NCI-H1105 (cell line): ENCODE data around the gene SLIT3.

ENCODE experiments used
- DNase-seq: peaks from one replicate; lab custom pipeline; 2025; lab: John Stamatoyannopoulos, UW

Gene SLIT3

DNA sequence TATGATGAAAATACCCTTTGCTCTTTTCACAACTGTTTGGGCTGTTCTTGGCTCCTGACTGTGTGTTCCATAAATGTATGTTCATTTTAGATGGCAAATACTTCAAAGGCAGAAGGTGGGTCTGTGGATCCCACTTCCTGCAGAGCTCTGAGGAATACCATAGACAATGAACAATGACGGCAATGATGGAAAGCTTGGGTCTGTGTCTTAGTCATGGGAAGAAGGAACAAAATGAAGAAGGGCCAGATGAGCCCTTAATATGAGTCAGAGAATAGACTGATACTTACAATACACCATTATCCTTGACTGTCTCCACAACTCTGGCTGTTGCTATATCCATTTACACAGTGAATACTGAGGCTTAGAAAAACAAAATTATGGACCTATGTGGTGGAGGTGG lies 126.0 kb downstream of the SLIT3 start:
- no peak for DNase-seq

- DNase-seq, result no peak
These were observed 127.6 kb downstream of the SLIT3 start for GRCh38 chr5:169173372-169173771.

- no peak for DNase-seq
These were observed 129.4 kb downstream of the SLIT3 start for GRCh38 chr5:169171515-169171914.

GRCh38 chr5:169169783-169170182 lies 131.2 kb downstream of the SLIT3 start:
- no peak for DNase-seq

- no peak for DNase-seq
These were observed 132.7 kb downstream of the SLIT3 start for GRCh38 chr5:169168280-169168679.

DNA sequence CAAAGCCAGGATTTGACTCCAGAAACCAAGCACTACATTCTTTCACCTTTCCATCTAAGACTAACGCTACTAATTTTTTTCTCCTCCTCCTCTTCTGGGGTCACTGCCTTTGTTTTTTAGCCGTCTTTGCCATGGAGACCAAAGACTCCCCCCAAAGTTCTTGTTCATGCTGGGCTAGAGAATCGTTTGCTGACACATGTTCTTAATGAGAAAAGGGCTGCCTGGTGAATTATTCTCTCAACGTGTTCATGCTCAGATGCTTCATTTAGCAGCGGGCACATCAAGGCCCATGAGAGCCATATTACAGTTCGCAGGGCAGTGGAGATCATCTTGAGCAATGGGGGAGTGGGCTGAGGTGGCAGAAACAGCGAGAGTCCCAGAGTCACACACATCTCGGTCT lies 134.9 kb downstream of the SLIT3 start:
- DNase-seq, result no peak

GRCh38 chr5:169165052-169165451 lies 135.9 kb downstream of the SLIT3 start:
- DNase-seq, result no peak

- DNase-seq, result no peak
These were observed 136.4 kb downstream of the SLIT3 start for GRCh38 chr5:169164481-169164925.

DNA sequence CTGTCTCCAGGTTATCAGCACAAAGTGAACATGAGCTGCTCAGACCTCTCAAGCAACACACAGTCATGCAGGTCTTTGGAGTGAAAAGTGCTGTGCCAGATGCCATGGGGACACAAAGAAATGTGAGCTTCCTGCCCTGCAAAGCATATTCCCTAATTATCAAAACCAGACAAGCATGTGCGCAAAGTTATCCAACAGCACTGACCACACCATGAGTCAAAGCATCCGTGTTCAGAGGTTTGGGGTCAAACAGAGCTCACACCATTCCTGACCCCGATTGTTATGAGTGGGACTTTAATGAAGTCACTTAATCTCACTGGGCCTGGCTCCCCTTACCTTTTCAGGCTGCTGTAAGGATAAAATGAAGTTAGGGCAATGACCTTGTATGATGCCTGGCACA lies 138.5 kb downstream of the SLIT3 start:
- no peak for DNase-seq

- no peak for DNase-seq
These were observed 139.8 kb downstream of the SLIT3 start for GRCh38 chr5:169161022-169161680.

DNA sequence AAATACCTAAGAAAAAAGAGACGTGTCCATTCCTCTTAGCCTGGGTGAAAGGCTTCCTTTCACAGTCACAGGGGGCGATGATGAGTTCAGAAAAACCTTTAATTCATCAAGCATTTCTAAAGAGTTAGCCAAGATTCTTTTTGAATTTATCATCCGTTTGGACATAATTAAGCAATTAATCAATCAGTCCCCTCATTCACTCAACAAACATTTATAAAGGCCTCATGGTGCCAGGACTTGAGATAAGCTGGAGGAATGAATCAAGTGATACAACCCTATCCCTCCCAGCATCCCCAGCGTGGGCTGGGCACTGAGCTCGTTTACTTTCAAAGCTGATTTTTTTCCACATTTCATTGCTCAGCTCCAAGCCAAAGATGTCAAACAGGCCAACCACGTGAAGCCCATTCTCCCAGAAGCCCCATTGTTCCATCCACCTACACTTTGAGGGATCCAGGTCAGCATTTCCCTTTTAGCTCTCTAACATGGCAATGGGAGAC lies 140.5 kb downstream of the SLIT3 start:
- DNase-seq, result no peak

GRCh38 chr5:169158764-169159163 lies 142.2 kb downstream of the SLIT3 start:
- no peak for DNase-seq

GRCh38 chr5:169157064-169157463 lies 143.9 kb downstream of the SLIT3 start:
- DNase-seq, result no peak

GRCh38 chr5:169154679-169155078 lies 146.3 kb downstream of the SLIT3 start:
- DNase-seq, result no peak

- DNase-seq, result no peak
These were observed 147.5 kb downstream of the SLIT3 start for GRCh38 chr5:169153405-169153804.

DNA sequence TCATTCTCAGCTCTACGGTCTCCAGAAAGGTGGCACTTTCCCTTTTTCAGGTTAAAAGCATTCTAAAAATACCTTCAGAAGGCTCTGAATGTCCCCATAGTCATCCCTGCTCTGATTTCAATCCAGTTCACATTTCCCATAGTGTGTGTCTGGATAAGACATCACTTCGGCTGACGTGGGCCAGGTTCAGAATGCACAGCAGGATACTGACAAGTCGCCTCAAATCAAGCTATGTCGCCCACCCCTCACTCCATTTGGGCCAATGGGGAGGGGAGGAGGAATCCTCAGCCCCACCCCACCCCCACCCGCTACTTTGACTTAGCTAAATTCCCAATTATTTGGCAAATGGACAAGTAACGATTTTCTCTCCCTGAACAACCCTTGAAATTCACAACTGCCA lies 148.0 kb downstream of the SLIT3 start:
- no peak for DNase-seq

GRCh38 chr5:169152453-169152852 lies 148.5 kb downstream of the SLIT3 start:
- DNase-seq, result no peak

GRCh38 chr5:169151051-169151805 lies 149.7 kb downstream of the SLIT3 start:
- no peak for DNase-seq

GRCh38 chr5:169150108-169150507 lies 150.8 kb downstream of the SLIT3 start:
- no peak for DNase-seq

- no peak for DNase-seq
These were observed 151.6 kb downstream of the SLIT3 start for GRCh38 chr5:169149317-169149716.

DNA sequence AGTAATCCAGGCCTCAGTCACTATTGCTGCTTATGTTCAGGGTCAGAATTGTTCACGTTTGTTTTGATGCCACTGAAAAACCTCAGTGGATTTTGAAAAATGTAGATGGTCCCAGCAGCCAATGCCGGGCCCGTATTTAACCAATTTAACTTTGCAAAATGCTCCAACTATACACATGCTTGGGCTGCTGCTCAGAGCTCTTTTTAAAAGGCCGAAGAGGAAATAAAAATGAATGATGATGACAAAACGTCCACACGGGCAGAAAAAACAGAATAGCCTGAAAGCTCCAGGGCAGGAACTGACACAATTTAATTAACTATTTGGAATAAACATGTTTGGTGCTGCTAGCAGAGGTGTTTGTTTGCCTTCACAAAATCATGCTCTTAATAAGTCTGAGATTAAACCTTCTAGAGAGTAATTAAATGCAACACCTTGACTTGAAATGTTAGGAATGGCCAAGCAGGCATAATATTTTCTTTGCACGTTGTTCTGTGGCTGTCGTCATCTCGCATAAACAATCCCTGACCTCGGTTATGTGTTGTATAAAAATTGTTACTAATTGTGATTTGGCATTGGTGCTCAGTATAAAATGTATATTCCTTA lies 152.7 kb downstream of the SLIT3 start:
- DNase-seq, result no peak

DNA sequence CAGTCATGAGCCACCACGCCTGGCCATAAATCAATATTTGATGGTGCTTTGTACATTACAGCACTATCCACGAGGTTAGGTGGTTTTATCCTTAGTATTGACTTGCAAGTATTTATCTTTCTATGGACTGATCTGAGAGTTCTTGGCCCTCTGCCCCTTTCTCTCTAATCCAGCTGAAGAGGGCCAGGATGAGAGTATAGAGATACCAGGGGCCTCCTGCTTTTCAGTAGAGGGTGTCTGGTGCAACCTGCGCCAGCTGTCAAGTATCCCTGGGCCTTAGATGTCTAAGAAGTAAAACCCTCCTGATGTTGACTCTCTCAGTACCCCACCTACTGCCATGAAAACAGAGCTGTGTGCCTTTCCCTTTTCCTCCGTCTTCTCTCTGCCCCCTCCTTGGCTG lies 153.4 kb downstream of the SLIT3 start:
- DNase-seq, result no peak

DNA sequence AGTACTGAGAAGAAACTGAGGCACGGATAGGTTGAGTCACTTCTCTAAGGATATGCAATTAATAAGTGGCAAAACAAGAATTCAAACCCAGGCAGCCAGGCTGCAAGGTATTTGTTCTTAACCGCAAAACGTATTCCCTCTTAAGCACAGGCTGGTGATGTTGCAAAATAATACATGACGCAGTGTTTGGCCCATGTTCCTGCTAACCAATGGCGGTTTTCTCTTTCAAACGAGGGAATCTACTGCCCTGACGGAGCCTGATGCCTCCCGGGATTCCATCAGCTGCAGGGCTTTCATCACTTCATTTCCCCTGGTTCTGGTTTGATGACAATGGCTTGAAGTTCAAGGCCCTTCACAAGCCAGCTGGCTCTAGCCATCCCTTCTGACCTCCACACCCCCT lies 154.8 kb downstream of the SLIT3 start:
- no peak for DNase-seq
